ENCODE measurements around the gene TNFRSF14.
"Not testable (repeated sequence)": the region's sequence is repeated elsewhere in the genome, so short reads cannot be mapped to it uniquely, and the experiment has no call there.

Gene TNFRSF14

GRCh38 chr1:2554621-2555387, 1.4 kb upstream of the TNFRSF14 start:
- peak in 2 of 4 experiments; percentile 20 to 54 for DNase-seq

- peak in 3 of 4 experiments; percentile 27 to 44 (median 40) for DNase-seq
Observed at GRCh38 chr1:2555634-2556276, 416 bp upstream of the TNFRSF14 start.

- DNase-seq, result peak in 1 of 4 experiments; percentile 22
Observed at GRCh38 chr1:2556678-2557481, 709 bp downstream of the TNFRSF14 start.

- DNase-seq, result no peak
Observed at GRCh38 chr1:2557482-2558400, 1.6 kb downstream of the TNFRSF14 start.

GRCh38 chr1:2558420-2558819, 2.2 kb downstream of the TNFRSF14 start:
- no peak for DNase-seq

- DNase-seq, result no peak
Observed at GRCh38 chr1:2558861-2559260, 2.7 kb downstream of the TNFRSF14 start.

- DNase-seq, result no peak
Observed at GRCh38 chr1:2559509-2560298, 3.5 kb downstream of the TNFRSF14 start.

GRCh38 chr1:2560299-2561073, 4.3 kb downstream of the TNFRSF14 start:
- DNase-seq, result no peak

- DNase-seq, result no peak
Observed at GRCh38 chr1:2561446-2561845, 5.3 kb downstream of the TNFRSF14 start.

GRCh38 chr1:2561898-2562895, 6.0 kb downstream of the TNFRSF14 start:
- DNase-seq, result no peak

GRCh38 chr1:2563205-2563604, 7.0 kb downstream of the TNFRSF14 start:
- no peak for DNase-seq

- no peak for DNase-seq
Observed at GRCh38 chr1:2564006-2564814, 8.0 kb downstream of the TNFRSF14 start.

GRCh38 chr1:2564815-2565374, 8.7 kb downstream of the TNFRSF14 start:
- DNase-seq, result no peak

GRCh38 chr1:2566101-2567045, 10.2 kb downstream of the TNFRSF14 start:
- DNase-seq, result no peak

GRCh38 chr1:2567083-2567679, 11.0 kb downstream of the TNFRSF14 start:
- no peak for DNase-seq

- DNase-seq, result not testable (repeated sequence)
Observed at GRCh38 chr1:2568187-2568816, 12.1 kb downstream of the TNFRSF14 start.
